ENCODE measurements around the gene ALG5.

DNA sequence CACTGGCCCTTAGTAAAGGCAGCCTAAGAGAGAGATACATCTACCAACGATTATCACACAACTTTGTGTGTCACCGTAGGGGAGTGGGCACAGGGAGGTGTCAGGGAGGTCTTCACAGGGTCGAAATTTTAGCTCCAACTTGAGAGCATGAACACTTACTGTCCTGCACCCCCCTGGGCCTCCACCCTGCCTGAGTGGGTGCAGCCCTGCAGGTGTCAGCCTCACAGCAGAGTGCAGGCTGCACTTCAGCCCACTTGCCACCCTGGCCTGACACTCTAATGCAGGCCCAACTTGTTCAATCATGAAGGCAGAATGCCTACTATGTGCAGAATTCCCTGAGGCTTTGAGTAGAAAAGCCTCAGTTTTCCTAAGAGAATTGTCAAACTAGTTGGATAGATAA lies 75.1 kb downstream of the ALG5 start:
- TF ChIP-seq POLR2A (IDR thresholded peaks at IDR 0.05), result no peak
- TF ChIP-seq, protein P1, sequence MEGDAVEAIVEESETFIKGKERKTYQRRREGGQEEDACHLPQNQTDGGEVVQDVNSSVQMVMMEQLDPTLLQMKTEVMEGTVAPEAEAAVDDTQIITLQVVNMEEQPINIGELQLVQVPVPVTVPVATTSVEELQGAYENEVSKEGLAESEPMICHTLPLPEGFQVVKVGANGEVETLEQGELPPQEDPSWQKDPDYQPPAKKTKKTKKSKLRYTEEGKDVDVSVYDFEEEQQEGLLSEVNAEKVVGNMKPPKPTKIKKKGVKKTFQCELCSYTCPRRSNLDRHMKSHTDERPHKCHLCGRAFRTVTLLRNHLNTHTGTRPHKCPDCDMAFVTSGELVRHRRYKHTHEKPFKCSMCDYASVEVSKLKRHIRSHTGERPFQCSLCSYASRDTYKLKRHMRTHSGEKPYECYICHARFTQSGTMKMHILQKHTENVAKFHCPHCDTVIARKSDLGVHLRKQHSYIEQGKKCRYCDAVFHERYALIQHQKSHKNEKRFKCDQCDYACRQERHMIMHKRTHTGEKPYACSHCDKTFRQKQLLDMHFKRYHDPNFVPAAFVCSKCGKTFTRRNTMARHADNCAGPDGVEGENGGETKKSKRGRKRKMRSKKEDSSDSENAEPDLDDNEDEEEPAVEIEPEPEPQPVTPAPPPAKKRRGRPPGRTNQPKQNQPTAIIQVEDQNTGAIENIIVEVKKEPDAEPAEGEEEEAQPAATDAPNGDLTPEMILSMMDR (IDR thresholded peaks at IDR 0.05), result no peak
